NK-92 (cell line): Measurements from ENCODE around the gene CAMK1D.

ENCODE experiments used
- DNase-seq: peaks from one replicate; lab custom pipeline; 2025; ENCODE audit not compliant: unreplicated experiment; lab: John Stamatoyannopoulos, UW

Gene CAMK1D

DNA sequence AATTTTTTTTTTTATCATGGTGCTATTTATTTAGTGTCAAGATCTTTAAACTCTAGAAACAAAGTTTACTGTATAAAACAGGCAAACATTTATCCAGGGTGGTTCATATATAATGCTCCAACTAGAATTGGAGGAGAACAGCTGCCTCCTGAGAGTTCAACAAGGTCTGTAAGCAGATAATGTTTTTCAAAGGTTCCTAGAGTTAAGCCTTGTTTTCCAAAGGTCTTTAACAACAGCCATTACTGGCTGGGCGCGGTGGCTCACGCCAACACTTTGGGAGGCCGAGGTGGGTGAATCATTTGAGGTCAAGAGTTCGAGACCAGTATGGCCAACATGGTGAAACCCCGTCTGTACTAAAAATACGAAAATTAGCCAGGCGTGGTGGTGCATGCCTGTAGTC lies 335.4 kb downstream of the CAMK1D start:
- no peak for DNase-seq

DNA sequence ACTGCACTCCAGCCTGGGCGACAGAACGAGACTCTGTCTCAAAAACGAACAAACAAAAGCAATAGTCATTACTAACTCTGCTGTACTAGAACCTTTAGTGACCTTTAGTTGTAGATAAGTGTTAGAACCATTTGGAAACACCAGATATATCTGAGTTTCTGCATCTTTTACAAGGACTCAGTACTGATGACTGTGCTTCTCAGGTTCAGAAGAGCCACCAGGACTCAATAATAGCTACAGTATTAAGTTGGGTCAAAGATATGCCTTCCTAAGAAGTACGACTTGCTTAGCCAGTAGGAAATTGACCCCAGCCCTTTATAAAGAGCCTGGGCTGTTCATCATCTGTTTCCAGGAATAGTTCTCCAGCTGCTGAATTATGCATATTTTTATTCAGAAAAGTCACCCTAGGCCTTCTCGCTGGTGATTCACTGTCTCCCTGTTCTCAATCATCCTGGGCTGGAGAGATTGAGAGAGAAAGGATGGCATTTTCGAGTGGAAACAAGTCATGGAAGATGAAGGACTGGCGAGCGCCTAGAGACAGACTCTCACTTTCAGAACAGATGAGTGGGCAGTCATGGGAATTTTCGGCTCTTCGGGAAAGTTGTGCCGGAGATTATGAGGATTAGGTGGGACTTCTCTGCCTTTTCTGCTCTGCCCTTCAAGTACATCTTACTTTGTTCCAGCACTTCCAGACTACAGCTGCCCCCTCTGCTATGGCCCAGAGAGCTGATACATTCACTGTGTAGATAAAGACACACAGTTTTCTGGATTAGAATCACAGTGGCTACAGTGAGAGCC lies 336.1 kb downstream of the CAMK1D start:
- no peak for DNase-seq

GRCh38 chr10:12687996-12688395 lies 338.6 kb downstream of the CAMK1D start:
- DNase-seq = no peak

GRCh38 chr10:12689893-12690292 lies 340.5 kb downstream of the CAMK1D start:
- no peak for DNase-seq

- DNase-seq = no peak
These were observed 341.3 kb downstream of the CAMK1D start for GRCh38 chr10:12690525-12691126.

- no peak for DNase-seq
These were observed 342.2 kb downstream of the CAMK1D start for GRCh38 chr10:12691596-12691995.

GRCh38 chr10:12697764-12698163 lies 348.4 kb downstream of the CAMK1D start:
- no peak for DNase-seq

DNA sequence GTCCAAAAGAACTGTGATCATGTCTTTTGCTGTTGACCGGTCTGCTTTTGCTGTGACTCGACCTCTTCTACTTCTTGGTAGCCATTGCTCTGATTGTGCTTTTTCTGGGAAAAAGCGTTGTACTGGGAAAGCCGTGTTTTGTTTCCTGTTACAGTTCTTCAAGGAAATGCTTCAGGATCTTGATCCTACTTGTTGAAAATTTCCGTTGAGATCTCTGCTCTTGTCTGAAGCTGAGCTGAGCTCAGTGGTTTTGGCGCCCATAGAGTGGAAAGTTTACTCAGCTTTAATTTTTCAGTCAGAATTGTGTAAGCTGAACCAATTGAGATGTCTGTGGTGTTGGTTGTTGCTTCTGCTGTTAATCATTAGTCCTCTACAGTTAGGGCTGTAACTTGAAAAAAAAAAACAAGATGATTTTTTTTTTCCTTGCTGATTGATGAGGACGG lies 349.9 kb downstream of the CAMK1D start:
- no peak for DNase-seq

DNA sequence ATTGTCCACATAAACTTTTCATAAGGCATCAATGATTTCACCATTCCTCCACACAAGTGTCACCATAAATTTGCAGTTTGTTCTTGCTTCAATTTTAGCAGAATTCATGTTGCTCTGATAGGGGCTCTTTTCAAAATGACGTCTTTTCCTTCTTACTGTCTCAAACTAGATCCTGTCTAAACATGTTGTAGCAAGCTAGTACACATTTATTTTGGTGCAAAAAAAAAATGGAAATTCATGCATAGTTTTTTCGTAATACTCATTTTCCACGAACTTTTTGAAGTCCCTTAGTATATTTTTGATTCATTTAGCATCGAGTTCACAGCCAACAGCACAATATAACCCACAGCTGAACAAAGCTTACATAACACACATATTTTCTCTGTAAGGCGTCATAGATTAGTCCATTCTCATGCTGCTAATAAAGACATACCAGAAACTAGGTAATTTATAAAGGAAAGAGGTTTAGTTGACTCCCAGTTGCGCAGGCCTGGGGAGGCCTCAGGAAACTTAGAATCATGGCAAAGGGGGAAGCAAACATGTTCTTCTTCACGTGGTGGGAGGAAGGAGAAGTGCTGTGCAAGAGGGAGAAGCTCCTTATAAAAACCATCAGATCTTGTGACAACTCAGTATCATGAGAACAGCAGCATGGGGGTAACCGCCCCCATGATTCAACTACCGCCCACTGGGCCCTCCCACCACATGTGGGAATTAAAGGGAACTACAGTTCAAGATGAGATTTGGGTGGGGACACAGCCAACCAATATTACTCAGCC lies 350.6 kb downstream of the CAMK1D start:
- DNase-seq = no peak

DNA sequence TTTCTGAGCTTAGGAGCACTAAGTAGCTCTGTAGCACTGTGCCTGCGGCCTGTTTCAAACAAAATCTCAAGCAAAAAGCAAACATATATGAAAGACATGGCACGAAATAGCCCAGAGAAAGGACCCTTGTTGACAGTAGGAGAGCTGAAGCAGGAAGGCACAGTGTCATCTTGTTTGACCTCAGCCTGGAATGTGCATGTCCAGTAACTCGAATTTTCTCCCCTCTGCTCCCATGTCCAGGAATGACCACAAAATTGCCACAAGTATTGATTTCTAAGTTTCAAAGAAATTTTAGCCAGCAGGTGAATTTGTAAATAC lies 351.2 kb downstream of the CAMK1D start:
- no peak for DNase-seq

GRCh38 chr10:12701696-12702095 lies 352.3 kb downstream of the CAMK1D start:
- DNase-seq = no peak

- DNase-seq = no peak
These were observed 352.9 kb downstream of the CAMK1D start for GRCh38 chr10:12702215-12702770.

GRCh38 chr10:12703126-12703525 lies 353.8 kb downstream of the CAMK1D start:
- DNase-seq = no peak

DNA sequence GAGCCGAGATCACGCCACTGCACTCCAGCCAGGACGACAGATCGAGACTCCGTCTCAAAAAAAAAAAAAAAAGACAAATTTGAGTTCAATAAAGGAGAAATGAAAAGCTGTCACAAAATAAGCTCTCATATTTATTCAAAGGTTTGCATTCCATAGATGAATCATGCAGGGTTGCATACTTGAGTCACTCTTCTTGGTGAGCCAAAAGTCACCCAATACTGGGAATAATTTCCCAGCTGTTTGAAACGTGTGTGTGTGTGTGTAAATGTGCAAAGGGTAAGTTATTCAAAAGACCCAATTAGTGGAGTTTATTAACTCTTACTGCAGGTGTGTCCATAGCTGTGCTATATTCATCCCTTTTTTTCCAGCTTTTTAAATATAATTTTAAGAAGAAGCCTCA lies 354.5 kb downstream of the CAMK1D start:
- no peak for DNase-seq

DNA sequence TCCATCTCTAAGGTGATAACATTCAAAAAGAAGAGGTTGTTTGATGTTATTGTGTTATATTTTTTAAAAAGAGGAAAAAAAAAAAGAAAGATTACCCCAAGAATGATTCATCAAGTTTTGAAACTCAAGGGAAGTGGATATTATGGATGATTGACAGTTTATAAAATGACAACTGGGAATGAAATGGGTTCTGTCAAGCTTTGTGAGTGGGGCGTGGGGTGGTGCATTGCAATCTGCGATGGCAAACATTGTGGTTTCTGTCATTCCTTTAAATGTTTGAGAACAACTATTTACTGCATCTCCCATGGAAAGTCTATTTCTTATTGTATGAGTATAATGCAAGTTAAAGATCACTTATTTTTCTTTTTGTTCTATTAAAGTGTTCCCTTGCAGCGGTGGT lies 355.1 kb downstream of the CAMK1D start:
- no peak for DNase-seq

DNA sequence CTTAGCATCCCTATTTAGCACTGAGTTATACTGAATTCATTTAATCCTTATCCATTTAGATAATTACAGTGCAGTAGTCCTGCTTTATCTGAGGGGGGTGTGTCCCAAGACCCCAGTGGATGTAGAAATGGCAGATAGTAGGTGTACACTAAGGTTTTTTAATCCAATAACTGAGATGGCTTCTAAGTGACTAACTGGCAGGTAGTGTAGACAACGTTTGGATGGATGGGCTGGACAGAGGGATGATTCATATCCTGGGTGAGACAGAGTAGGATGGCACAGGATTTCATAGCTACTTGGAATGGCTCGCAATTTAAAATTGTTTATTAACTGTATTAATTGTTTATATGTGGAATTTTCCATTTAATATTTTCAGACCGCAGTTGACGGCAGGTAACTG lies 356.6 kb downstream of the CAMK1D start:
- DNase-seq = no peak

- DNase-seq = no peak
These were observed 358.3 kb downstream of the CAMK1D start for GRCh38 chr10:12707461-12708185.

GRCh38 chr10:12709000-12709401 lies 359.7 kb downstream of the CAMK1D start:
- DNase-seq = no peak

DNA sequence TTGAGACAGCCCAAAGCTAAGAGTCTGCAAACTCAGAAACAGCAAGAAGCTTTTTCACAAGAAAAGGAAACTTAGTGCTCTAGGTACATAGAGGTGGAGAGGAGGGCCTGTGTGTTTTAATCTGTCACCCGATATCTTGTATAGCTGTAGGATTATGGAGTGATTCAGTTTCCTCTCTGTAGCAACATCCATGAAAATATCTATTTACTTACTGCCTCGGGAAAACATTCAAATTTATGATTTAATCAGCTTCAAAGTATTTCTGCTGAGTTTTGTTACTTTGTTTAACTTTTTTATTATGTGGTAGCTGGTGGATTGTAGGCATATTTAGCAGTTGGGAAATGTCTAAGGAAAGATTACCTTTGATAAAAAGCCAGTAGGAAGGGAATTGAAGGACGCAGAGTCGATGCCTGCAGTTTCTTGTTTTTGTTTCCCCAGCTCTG lies 360.2 kb downstream of the CAMK1D start:
- DNase-seq = no peak

DNA sequence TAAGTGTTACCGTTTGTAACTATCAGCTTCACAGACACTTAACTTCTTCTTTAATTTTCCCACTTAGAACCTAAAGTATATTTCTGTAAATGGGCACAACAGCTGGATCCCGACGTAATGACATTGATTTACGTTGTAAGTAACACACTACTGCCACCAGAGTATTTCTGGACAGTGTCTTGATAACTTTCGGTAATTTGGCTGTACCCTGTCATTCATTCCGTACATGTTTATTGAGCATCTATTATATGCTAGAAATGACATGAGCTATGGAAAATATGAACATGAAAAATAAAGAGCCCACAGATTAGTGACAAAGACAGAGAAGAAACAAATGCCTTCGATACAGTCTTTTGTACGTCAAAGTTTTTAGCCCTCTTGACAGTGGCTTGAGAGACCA lies 360.8 kb downstream of the CAMK1D start:
- DNase-seq = no peak
